Measurements from ENCODE around the gene PHACTR4. TPM values are rescaled to one million over a fixed set of nuclear protein-coding genes. Genes with fewer than 3 reads are reported as not detected.

PHACTR4 gene
- total and polyA plus RNA-seq, 2 experiments from 2014 or later: 21.5 to 22.1 TPM

DNA sequence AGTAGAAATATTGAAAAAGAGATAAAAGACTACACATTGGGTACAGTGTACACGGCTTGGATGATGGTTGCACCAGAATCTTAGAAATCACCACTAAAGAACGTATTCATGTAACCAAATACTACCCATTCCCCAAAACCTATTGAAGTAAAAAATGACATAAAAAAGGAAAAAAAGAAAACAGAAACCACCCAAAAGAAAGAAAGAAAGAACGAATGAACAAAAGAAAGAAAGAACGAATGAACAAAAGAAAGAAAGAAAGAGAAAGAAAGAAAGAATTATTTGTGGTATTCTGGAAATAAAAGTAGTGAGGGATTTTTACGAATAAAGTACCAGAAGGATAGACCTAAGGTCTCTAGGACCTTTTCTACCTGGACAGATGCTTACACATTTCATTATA lies 42.1 kb downstream of the PHACTR4 start:
- no peaks in the 10 kb centered on the region for H3K9me2 ChIP-seq (replicated peaks; ENCODE audit: insufficient read depth)
- H3K27me3 ChIP-seq: no peaks in the 10 kb centered on the region
- WGBS (ENCODE audit: low lambda C conversion rate, missing lambda C conversion rate): 97% methylated on average over 5 of the region's 5 CpGs
- no peak overlapping the region for H3K4me2 ChIP-seq
- H3K36me3 ChIP-seq (replicated peaks; ENCODE audit: insufficient read depth, low read depth): no peaks in the 10 kb centered on the region
- H3K27ac ChIP-seq: no peak overlapping the region
- H2AFZ ChIP-seq: no peak overlapping the region
- H4K20me1 ChIP-seq (ENCODE audit: insufficient read depth, poor library complexity, severe bottlenecking): no peaks in the 10 kb centered on the region
- peaks cover 49% of the 10 kb centered on the region for H3K79me2 ChIP-seq
- TF ChIP-seq EZH2 (IDR thresholded peaks at IDR 0.05; ENCODE audit: borderline replicate concordance): no peak
- TF ChIP-seq, protein P1, sequence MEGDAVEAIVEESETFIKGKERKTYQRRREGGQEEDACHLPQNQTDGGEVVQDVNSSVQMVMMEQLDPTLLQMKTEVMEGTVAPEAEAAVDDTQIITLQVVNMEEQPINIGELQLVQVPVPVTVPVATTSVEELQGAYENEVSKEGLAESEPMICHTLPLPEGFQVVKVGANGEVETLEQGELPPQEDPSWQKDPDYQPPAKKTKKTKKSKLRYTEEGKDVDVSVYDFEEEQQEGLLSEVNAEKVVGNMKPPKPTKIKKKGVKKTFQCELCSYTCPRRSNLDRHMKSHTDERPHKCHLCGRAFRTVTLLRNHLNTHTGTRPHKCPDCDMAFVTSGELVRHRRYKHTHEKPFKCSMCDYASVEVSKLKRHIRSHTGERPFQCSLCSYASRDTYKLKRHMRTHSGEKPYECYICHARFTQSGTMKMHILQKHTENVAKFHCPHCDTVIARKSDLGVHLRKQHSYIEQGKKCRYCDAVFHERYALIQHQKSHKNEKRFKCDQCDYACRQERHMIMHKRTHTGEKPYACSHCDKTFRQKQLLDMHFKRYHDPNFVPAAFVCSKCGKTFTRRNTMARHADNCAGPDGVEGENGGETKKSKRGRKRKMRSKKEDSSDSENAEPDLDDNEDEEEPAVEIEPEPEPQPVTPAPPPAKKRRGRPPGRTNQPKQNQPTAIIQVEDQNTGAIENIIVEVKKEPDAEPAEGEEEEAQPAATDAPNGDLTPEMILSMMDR (IDR thresholded peaks at IDR 0.05; ENCODE audit: poor library complexity): no peak
- TF ChIP-seq EZH2phosphoT487 (IDR thresholded peaks at IDR 0.05; ENCODE audit: low read depth, severe bottlenecking, unreplicated experiment): no peak
- no peak for DNase-seq (ENCODE audit: low spot score)
- peaks cover 9% of the 10 kb centered on the region for H3K4me1 ChIP-seq (ENCODE audit: insufficient read depth)
- H3K4me3 ChIP-seq: no peak overlapping the region
- no peaks in the 10 kb centered on the region for H3K9me3 ChIP-seq (ENCODE audit: low read depth)

DNA sequence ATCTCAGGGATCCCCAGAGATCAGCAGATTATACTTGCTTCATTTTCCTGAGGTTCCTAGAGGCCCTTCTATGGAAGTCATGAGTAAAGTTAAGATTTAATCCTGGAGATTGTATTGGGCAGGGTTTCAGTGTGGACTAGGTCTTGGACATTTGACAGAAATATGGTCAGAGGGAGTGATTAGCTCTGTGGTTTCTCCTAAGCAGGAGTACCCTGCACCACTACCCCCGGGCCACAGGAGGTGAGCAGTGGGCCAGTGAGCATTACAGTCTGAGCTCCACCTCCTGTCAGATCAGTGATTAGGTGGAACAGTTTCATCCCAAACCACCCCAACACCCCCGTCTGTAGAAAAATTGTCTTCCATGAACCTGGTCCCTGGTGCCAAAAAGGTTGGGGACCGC lies 43.2 kb downstream of the PHACTR4 start:
- Histone ChIP-seq H3K4me3 (no peak overlapping the region), H3K27ac (no peak overlapping the region), H3K27me3 (no peaks in the 10 kb centered on the region), H3K9me3 (ENCODE audit: low read depth) (no peaks in the 10 kb centered on the region), H3K79me2 (peaks cover 51% of the 10 kb centered on the region), H2AFZ (no peak overlapping the region), H3K4me1 (ENCODE audit: insufficient read depth) (peaks cover 13% of the 10 kb centered on the region), H3K9me2 (replicated peaks; ENCODE audit: insufficient read depth) (no peaks in the 10 kb centered on the region), H3K36me3 (replicated peaks; ENCODE audit: insufficient read depth, low read depth) (no peaks in the 10 kb centered on the region), H3K4me2 (no peak overlapping the region), H4K20me1 (ENCODE audit: insufficient read depth, poor library complexity, severe bottlenecking) (no peaks in the 10 kb centered on the region)
- DNase-seq (ENCODE audit: low spot score): no peak
- TF ChIP-seq EZH2 (IDR thresholded peaks at IDR 0.05; ENCODE audit: borderline replicate concordance) (no peak), EZH2phosphoT487 (IDR thresholded peaks at IDR 0.05; ENCODE audit: low read depth, severe bottlenecking, unreplicated experiment) (no peak)
- TF ChIP-seq, protein P1 (IDR thresholded peaks at IDR 0.05; ENCODE audit: poor library complexity): no peak
- WGBS (ENCODE audit: low lambda C conversion rate, missing lambda C conversion rate): 90% methylated on average over 3 of the region's 3 CpGs

DNA sequence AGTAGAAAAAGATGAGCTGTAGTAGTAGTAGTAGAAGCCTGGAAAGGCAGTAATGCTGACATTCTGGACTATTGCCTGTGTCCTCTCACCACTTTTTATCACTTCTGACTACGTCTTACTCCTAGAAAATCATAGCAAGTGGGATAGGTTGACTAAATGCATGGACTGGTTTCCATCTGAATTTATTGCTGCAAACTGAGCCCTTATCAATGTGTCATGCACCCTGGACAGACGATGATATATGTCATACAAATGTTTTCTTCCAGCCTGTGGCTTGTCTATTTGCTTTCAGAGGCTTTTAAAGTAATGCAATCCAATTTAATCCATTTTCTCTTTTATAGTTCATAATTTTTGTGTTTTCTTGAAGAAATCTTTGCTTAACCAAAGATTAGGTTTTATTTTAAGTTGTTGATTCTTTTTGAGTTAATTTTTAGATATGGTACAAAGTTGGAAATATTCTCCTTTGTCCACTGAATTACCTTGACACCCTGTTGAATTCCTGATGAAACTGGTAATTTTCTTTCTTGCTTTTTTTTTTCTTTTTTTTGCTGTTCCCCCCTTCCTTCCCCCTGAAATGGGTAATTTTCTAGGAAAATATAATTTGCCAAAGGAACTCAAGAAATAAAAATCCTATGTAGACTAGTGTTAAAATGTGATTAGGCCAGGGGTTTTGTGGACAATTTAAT lies 47.1 kb downstream of the PHACTR4 start:
- H3K36me3 ChIP-seq (replicated peaks; ENCODE audit: insufficient read depth, low read depth): no peaks in the 10 kb centered on the region
- no peak overlapping the region for H3K4me3 ChIP-seq
- H3K79me2 ChIP-seq: peaks cover 69% of the 10 kb centered on the region
- peaks cover 13% of the 10 kb centered on the region for H3K4me1 ChIP-seq (ENCODE audit: insufficient read depth)
- no peaks in the 10 kb centered on the region for H4K20me1 ChIP-seq (ENCODE audit: insufficient read depth, poor library complexity, severe bottlenecking)
- no peak for TF ChIP-seq EZH2 (IDR thresholded peaks at IDR 0.05; ENCODE audit: borderline replicate concordance)
- TF ChIP-seq, protein P1 (IDR thresholded peaks at IDR 0.05; ENCODE audit: poor library complexity): no peak
- no peak for TF ChIP-seq EZH2phosphoT487 (IDR thresholded peaks at IDR 0.05; ENCODE audit: low read depth, severe bottlenecking, unreplicated experiment)
- WGBS (ENCODE audit: low lambda C conversion rate, missing lambda C conversion rate): 50% methylated on average over 2 of the region's 2 CpGs
- DNase-seq (ENCODE audit: low spot score): no peak
- no peak overlapping the region for H2AFZ ChIP-seq
- no peaks in the 10 kb centered on the region for H3K27me3 ChIP-seq
- H3K27ac ChIP-seq: peak overlapping the region; percentile 20
- no peak overlapping the region for H3K4me2 ChIP-seq
- H3K9me2 ChIP-seq (replicated peaks; ENCODE audit: insufficient read depth): no peaks in the 10 kb centered on the region
- H3K9me3 ChIP-seq (ENCODE audit: low read depth): no peaks in the 10 kb centered on the region
